GM19099 (cell line): ENCODE results near the gene ZNF135.

ENCODE experiments used
- POLR2A ChIP-seq: IDR thresholded peaks from 3 replicates; pipeline ENCODE4 v1.6.1; 2011; ENCODE audit warnings: low read depth; ENCODE audit not compliant: insufficient read length; ENCODE audit errors: extremely low read depth

The ZNF135 gene

DNA sequence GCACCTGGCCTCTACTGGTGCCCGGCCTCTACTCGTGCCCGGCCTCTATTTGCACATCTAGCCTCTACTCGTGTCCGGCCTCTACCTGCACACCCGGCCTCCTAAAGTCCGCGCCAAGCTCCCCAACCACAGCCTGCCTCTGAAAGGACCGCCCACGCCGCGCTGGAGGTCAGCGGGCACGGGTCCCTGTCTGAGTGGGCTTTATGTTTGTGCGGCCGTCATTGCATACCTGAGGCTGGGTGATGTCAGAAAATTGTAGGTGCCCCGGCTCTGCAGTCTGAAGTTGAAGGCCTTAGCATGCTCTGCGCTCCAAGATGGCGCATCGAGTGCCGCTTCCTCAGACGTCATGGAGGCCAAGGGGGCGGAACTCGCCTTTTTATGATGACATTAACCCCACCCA, 1.1 kb downstream of the ZNF135 start:
- no peak for TF ChIP-seq POLR2A

DNA sequence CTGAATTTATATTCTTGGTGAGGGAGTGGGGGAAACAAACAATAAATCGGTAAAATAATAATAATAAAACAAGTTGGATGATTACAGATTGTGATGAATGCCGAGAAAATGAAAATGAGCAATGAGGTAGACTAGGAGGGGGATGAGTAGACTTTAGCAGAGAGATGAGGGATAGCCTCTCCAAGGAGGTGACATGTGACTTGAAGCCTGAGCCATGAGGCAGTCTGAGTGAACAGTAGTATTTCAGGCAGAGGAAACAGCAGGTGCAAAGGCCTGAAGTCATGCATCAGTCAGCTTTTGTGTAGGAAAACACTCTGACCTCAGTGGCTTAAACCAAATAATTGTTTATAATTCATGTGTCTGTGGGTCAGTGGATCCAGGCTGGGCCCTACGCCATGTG, 4.6 kb downstream of the ZNF135 start:
- TF ChIP-seq POLR2A = no peak

DNA sequence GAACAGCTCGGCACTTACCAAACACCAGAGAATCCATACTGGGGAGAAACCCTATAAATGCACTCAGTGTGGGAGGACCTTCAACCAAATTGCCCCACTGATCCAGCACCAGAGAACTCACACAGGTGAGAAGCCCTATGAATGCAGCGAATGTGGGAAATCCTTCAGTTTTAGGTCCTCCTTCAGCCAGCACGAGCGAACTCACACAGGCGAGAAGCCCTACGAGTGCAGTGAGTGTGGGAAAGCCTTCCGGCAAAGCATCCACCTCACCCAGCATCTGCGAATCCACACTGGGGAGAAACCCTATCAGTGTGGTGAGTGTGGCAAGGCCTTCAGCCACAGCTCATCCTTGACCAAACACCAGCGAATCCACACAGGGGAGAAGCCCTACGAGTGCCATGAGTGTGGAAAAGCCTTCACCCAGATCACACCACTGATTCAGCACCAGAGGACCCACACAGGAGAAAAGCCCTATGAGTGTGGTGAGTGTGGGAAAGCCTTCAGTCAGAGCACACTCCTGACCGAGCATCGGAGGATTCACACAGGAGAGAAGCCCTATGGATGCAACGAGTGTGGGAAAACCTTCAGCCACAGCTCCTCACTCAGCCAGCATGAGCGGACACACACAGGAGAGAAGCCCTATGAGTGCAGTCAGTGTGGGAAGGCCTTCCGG, 8.3 kb downstream of the ZNF135 start:
- no peak for TF ChIP-seq POLR2A

DNA sequence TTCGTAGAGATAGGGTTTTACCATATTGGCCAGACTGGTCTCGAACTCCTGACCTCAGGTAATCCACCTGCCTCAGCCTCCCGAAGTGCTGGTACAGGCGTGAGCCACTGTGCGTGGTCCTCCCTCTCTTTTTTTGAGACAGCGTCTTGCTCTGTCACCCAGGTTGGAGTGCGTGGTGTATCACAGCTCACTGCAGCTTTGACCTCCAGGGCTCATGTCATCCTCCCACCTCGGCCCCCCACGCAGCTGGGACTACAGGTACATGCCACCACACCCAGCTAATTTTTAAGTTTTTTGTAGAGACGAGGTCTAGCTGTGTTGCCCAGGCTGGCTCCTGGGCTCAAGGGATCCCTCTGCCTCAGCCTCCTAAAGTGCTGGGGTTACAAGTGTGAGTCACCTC, 20.7 kb downstream of the ZNF135 start:
- TF ChIP-seq POLR2A = no peak

DNA sequence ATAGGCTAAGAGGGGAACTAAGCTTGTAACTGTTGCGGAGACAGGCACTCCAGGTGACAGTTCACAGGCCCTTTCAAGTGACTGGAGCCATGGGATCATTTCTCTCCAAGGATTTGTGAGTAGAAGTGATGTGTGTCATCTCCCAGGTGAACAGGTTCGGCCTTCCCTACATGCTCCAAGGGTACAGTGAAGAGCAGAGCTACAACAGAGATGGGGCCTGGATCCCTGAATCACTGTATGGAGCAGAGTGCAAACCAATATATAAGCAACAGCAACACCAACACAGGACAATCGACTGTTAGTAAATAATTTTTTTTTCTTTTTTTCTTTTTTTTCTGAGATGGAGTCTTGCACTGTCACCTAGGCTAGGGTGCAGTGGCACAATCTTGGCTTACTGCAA, 23.9 kb downstream of the ZNF135 start:
- TF ChIP-seq POLR2A = no peak

DNA sequence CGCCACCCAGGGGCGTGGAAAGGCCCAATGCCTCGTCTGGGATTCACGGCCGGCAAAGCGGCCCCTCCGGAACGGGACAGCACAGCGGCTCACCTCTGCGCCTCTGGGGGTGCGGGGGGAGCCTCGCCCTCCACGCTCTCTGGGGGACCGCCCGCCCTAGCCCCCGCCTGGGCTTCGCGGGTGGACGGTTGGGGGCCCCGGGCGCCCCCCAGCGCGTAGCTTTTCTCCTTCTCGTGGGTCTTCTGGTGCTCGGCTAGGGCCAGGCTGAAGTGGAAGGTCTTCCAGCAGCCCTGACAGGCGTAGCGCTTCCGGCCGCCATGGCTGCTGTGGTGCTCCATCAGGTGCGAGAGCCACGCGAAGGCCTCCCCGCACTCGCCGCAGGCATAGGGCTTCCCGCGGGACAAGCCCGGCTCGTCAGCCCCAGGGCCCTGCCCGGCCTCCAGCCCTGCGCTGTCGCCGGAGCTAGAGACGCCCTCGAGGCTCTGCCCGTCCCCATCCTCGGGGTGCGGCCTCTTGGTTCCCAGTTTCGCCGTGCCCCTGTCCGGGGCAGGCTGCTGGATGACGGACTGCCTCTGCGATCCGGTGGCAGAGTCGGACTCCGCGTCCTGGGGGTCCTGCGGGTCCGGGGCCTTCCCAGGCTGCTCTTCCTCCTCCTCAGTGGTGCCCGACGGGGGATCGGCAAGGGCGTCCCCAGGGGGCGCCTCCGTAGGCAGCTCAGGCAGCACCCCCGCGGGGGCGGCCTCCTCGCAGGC, 25.7 kb downstream of the ZNF135 start:
- no peak for TF ChIP-seq POLR2A

DNA sequence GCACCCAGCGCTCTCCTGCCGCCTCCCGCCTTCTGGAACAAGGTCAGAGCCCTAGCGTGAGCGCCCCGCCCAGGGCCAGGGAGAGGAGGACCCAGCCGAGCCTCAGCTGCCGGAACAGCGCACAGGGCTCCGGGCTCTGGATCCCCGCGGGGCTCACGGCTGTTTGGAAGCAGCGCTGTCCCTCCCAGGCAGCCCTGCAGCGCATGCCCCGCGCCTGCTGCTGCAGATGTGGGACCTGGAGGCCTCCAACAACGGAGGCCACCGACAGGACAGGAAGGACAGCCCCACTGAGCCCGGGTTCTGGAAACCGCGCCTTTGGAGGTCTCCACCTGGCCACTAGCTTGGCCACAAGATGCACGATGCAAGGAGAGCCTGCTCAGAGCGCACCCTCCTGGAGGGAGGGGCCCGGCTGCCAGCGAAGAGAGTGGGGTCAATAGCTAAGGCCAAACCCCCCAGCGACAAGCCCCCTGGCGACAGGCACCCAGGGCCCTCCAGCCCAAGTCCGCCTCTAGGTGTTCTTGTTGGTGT, 26.3 kb downstream of the ZNF135 start:
- TF ChIP-seq POLR2A = no peak

DNA sequence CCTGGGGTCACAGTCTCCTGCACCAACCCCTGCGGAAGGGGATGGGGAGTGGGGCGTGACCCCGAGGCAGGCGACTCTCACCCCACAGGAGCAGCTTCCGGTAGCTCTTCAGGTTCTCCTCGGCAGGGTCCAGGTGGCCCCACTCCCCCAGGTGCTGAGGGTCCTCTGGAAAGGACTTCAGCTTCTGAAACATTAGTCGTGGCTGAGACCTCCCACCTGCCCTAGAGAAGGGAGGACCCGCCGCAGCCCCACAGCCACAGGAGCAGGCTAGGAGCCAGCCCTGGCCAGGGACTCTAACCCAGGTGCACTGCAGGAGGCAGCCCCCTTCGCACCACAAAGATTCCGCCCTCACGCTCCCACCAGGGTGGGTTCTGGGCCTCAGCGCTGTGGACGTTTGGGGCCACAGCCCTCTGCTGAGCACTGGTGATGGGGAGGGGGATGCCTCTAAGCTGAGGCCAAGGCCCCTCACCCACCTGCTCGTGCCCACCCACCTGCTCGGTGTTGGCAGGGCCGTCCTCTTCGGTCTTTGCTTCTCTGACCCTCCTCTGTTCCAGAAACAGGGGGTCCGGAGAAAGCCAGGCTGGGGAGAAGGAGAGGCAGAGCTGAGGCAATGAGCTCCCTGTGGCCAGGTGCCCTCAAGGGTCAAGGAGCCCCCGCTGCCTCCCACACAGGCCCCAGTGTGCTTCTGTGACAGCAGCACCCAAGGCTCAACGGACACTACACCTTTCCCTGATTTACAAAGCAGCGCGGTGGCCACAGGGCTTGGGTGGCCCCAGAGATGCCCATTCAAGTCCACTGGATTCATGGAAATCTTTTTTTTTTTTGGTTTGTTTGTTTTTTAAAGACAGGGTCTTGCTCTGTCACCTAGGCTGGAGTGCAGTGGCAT, 28.0 kb downstream of the ZNF135 start:
- no peak for TF ChIP-seq POLR2A

DNA sequence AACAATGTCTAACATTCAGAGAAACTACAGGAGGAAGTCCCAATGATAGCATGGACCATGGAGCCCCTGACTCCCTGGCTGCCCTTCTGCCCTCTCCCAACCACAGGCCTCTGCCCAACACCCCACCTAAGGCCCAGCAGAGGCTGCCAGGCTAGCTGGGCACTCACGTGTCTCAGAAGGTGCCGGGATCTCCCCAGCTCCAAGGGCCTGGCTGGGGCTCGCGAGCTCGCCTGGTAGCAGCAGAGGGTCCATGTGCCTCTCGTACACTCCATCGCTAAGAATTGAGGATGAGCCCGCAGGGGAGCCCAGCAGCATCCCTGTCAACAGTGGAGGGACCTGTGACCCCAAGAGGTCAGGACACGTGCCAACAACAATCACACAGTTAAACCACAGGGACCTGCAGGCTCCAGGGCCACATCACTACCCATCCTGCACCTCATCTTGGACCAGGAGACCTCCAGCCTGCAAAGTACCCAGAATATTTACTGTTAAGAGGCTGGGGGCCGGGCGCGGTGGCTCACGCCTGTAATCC, 29.5 kb downstream of the ZNF135 start:
- TF ChIP-seq POLR2A = no peak

DNA sequence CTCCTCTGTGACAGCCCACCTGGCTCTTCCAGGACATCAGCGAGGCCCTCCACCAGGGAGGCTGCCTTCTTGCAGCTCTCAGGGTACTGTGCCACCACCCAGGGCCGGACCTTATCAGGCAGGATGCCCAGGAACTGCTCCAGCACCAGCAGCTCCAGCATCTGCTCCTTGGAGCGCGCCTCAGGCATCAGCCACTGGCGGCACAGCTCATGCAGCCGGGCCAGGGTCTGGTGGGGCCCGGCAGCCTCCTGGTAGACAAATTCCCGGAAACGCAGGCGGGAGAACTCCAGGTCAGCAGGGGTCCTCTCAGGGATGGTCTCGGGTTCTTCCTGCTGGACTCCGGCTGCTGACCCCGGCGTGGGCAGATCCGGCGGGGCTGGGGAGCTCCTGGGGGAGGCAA, 30.8 kb downstream of the ZNF135 start:
- TF ChIP-seq POLR2A = no peak

DNA sequence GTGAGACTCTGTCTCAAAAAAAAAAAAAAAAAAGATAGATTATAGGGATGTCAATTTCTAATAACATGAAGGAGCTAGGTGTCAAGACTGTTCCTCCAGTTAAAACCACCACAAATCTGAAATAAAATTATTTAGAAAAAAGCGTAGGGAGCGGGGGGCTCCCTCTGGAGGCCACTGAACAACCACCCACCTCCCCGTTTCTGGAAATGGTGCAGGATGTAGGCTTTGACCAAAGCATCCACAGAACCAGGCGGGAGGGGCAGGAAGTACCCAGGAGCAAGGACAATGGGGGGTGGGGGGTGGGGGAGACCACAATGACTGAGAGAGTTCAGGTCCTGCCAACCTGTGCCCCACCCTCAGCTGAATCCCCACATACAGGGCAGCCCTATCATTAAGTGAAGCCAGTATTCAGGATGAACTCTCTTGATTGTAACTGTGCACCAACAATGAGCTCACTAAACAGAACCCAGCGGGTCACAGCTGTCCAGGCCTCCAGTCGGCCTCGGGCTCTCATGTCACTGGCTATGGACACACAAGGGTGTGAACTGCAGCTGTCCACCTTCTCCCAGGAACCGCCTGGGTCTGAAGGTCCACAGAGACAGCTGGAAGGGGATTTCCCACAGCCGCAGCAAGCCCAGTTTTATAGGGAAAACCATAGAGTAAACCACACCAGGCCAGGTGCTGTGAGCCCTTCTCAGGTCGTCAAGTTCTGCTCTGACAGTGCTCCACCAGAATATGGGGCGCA, 32.3 kb downstream of the ZNF135 start:
- TF ChIP-seq POLR2A = no peak

DNA sequence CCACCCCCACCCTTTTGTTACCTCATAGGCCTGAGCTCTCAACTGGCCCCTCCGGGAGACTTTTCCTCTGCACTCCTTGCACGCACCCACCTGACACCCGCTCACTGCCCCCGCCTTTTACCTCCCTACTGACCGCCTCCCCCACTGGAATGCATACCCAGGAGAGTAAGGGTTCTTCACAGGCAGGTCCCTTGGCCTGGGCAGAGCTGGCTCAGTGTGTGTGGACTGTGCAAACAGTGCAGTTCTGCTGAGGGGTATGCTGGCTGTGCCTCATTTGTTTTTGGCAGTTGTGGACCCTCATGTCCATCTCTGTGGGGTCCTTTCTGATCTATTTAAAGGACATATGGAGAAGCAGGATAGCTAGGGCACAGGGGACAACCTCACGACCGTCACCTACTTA, 34.0 kb downstream of the ZNF135 start:
- no peak for TF ChIP-seq POLR2A

DNA sequence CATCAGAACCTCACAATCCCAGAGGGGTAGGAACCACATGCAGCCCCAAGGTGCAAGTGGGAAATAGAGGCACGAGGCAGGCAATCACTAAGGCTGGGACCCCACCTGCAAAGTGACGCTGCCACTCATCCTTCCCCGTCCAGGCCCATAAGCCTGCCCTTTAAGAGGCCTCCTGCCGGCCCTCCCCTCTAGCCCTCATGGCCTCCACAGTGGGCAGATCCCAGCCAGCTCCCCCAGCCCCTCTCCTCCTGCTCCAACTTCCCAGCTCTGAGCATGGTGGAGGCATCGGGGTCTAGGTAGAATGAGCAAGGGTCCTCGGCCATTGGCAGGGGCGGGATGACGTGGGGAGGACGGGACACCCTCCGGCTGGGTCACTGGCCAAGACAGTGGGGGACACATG, 36.2 kb downstream of the ZNF135 start:
- no peak for TF ChIP-seq POLR2A

DNA sequence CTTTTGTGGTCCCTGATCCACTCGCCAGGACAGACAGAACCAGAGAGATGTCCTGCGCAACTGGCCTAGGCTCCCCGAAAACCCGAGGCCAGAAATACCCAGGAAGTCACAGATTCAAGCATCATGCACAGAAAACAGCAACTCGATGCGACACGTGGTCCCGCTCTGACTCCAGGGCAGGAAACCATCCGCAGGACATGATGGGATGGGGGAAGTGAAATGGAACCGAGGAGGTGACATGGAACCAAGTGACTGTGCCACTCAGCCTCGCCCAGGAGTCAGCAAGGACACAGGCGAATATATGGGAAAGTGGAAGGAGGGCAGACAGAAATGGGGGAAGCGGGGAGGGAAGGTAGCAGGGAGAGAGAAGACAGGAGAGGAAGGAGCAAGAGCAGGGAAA, 37.8 kb downstream of the ZNF135 start:
- no peak for TF ChIP-seq POLR2A
